ENCODE measurements around the gene NYAP1.
"Not testable (repeated sequence)": the region's sequence is repeated elsewhere in the genome, so short reads cannot be mapped to it uniquely, and the experiment has no call there.

NYAP1 gene

DNA sequence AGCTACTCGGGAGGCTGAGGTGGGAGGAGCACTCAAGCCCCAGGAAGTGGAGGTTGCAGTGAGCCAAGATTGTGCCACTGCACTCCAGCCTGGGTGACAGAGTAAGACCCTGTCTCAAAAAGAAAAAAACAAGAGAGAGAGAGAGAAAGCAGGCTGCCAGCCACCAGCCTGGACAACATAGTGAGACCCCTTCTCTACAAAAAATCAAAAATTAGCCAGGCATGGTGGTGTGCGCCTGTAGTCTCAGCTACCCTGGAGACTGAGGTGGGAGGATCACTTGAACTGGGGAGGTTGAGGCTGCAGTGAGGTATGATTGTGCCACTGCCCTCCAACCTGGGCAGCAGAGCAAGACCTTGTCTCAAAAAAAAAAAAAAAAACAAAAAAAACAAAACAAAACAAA lies 53.0 kb downstream of the NYAP1 start:
- not testable (repeated sequence) for H3K9ac ChIP-seq (ENCODE audit: low read length); H3K27ac ChIP-seq (ENCODE audit: low read depth, low read length); H3K27me3 ChIP-seq (ENCODE audit: control insufficient read depth, insufficient read depth, low read length); H3K4me3 ChIP-seq (ENCODE audit: low read length); H3K4me1 ChIP-seq (ENCODE audit: control insufficient read depth, insufficient read depth, low read length); H3K36me3 ChIP-seq (ENCODE audit: control insufficient read depth, insufficient read depth, low read length)

DNA sequence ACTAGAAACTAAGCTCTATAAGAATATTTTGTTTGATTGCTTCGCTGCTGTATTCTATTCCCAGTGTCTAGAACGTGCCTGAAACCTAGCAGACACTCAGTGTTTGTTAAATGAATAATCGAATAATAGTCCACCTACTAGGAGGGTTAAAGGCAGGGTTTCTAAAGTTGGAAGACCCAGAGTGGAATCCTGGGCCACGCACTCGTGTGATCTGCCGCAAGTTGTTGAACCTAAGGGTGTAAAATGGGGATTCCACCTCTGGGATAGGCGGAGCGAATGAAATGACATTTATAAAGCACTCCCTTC lies 54.6 kb downstream of the NYAP1 start:
- peak overlapping the region; percentile 75 for H3K4me3 ChIP-seq (ENCODE audit: low read length)
- H3K36me3 ChIP-seq (ENCODE audit: control insufficient read depth, insufficient read depth, low read length): no peaks in the 10 kb centered on the region
- peak overlapping the region; percentile 63 for H3K27ac ChIP-seq (ENCODE audit: low read depth, low read length)
- H3K27me3 ChIP-seq (ENCODE audit: control insufficient read depth, insufficient read depth, low read length): no peaks in the 10 kb centered on the region
- peaks cover 6% of the 10 kb centered on the region for H3K4me1 ChIP-seq (ENCODE audit: control insufficient read depth, insufficient read depth, low read length)
- H3K9ac ChIP-seq (ENCODE audit: low read length): no peak overlapping the region

DNA sequence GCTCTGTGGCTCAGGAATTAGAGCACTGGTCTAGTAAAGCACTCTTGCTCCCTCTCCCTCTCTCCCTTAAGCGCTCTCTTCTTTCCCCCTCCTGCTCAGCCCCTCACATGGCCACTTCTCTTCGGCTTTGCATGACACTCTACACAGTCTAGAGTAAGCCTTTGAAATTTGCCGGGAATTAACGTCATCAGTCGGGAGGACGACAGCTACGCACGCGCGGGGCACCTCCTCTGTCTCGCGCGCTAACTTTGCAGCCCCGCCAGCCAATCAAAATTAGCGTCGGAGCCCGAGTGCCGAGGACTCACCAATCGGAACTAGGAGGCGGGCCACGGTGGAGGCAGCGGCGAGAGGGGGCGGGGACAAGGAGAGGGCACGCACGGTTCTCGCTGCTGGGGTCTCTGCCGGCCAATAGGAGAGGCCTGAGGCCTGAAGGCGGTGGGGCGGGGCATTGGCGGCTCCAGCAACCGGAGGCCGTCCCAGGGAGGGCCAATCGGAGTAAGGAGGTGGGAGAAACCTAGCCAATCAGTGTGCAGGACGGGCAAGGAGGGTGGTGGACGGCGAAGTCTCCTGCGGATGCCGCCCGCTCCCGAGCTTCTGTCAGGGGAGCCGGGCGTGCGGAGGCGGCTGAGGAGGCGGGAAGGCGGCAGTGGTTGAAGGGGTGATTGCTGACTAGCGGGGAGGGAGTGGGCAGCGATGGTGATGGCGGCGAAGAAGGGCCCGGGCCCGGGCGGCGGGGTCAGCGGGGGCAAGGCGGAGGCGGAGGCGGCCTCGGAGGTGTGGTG lies 55.1 kb downstream of the NYAP1 start, which contains the start of gene AGFG2:
Gene AGFG2 (plus strand): TSS at position 550 of the 782 bp plus-strand sequence. CDS start 144 bp downstream, at position 694.
- no peaks in the 10 kb centered on the region for H3K27me3 ChIP-seq (ENCODE audit: control insufficient read depth, insufficient read depth, low read length)
- no peaks in the 10 kb centered on the region for H3K36me3 ChIP-seq (ENCODE audit: control insufficient read depth, insufficient read depth, low read length)
- peak within 1 kb of the TSS; percentile 63 for H3K27ac ChIP-seq (ENCODE audit: low read depth, low read length)
- peaks cover 6% of the 10 kb centered on the region for H3K4me1 ChIP-seq (ENCODE audit: control insufficient read depth, insufficient read depth, low read length)
- H3K9ac ChIP-seq (ENCODE audit: low read length): peak within 1 kb of the TSS; percentile 58
- peak within 1 kb of the TSS; percentile 78 for H3K4me3 ChIP-seq (ENCODE audit: low read length)

DNA sequence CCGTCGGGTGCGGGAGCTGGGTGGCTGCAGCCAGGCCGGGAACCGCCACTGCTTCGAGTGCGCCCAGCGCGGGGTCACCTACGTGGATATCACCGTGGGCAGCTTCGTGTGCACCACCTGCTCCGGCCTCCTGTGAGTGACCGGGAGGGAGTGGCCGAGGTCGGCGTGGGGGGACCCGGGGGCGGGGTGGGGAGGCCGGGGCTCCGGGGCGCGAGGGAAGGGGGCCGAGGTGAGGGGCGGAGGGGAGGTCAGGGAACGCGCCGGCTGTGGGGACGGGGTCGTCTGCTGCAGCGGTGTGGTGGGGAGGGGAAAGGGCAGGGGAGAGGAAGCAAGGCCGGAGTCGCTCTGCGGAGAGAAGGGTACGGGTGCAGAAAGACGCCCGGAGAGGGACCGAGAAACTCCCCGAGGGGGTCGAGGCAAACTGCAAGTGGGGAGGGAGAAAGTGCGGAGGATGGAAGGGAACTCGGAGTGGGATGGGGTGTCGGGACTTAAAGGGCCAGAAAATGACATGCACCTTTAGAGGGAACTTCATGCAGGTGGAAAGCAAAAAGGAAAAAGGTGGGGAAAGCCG lies 55.8 kb downstream of the NYAP1 start:
- peak overlapping the region; percentile 78 for H3K4me3 ChIP-seq (ENCODE audit: low read length)
- H3K4me1 ChIP-seq (ENCODE audit: control insufficient read depth, insufficient read depth, low read length): peaks cover 6% of the 10 kb centered on the region
- H3K9ac ChIP-seq (ENCODE audit: low read length): peak overlapping the region; percentile 58
- no peaks in the 10 kb centered on the region for H3K36me3 ChIP-seq (ENCODE audit: control insufficient read depth, insufficient read depth, low read length)
- no peaks in the 10 kb centered on the region for H3K27me3 ChIP-seq (ENCODE audit: control insufficient read depth, insufficient read depth, low read length)
- H3K27ac ChIP-seq (ENCODE audit: low read depth, low read length): peak overlapping the region; percentile 50

DNA sequence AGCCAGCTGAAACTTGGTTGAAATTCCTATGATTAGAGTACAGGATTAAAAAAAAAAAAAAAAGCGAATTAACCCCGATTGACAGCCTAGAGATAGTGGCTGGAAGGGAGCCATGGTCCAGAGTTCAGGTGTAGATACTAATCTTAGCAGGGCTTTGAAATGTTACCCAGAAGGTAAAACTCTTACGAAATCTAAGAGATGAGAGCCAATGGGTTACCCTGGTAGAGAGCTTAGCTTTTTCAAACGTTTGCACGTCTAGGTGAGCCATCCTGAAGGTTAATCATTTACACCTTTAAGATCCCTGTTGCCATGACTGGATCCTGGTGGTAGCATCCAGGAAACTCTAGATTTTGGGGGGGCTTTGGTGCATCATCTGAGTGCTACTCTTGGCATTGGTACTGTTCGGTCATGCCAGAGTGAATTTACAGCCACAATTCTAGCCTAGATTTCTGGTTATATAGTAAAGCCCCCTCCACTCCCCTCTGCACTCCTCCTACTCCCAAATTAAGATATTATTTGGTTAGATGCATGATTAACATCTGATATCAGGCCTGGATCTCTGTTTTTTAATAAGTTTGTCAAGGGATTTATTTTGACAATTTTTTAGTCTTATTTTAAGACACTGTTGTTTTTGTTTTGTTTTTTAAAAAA lies 56.5 kb downstream of the NYAP1 start:
- H3K36me3 ChIP-seq (ENCODE audit: control insufficient read depth, insufficient read depth, low read length): no peaks in the 10 kb centered on the region
- no peak overlapping the region for H3K27ac ChIP-seq (ENCODE audit: low read depth, low read length)
- H3K4me1 ChIP-seq (ENCODE audit: control insufficient read depth, insufficient read depth, low read length): peaks cover 12% of the 10 kb centered on the region
- H3K9ac ChIP-seq (ENCODE audit: low read length): no peak overlapping the region
- H3K4me3 ChIP-seq (ENCODE audit: low read length): peak overlapping the region; percentile 60
- H3K27me3 ChIP-seq (ENCODE audit: control insufficient read depth, insufficient read depth, low read length): no peaks in the 10 kb centered on the region

DNA sequence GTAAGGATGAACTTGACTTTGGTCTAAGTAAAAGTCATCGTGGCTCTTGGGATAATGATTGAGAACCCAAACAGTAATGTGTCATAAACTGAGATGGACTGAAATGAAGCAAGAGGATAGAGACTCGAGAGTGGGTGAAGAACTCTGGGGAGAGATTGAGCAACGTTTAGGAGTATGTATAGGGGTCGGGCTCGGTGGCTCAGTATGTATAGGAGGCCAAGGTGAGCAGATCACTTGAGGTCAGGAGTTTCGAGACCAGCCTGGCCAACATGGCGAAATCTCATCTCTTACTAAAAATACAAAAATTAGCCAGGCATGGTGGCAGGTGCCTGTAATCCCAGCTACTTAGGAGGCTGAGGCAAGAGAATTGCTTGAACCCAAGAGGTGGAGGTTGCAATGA lies 57.6 kb downstream of the NYAP1 start:
- H3K4me1 ChIP-seq (ENCODE audit: control insufficient read depth, insufficient read depth, low read length): peaks cover 21% of the 10 kb centered on the region
- not testable (repeated sequence) for H3K27me3 ChIP-seq (ENCODE audit: control insufficient read depth, insufficient read depth, low read length); H3K9ac ChIP-seq (ENCODE audit: low read length); H3K4me3 ChIP-seq (ENCODE audit: low read length); H3K27ac ChIP-seq (ENCODE audit: low read depth, low read length); H3K36me3 ChIP-seq (ENCODE audit: control insufficient read depth, insufficient read depth, low read length)

DNA sequence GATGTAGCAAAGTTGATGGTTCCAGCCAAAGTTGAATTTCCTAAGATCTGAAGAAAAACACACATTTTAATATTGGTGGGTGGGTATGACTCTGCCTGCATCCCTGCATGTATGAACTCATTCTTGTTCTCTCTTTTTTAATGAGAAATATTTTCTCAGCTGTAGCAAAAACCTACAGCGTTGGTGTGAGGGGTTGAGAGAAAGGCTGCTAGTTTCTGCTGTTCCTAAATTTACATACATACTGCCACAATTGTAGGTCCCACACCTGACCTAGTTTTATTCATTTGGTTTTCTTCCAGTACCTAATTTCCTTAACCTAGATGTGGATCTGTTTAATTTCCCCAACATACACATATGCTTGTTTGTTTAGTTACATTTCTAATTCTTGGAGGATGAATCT lies 59.9 kb downstream of the NYAP1 start:
- no peak overlapping the region for H3K4me3 ChIP-seq (ENCODE audit: low read length)
- no peaks in the 10 kb centered on the region for H3K27me3 ChIP-seq (ENCODE audit: control insufficient read depth, insufficient read depth, low read length)
- H3K9ac ChIP-seq (ENCODE audit: low read length): no peak overlapping the region
- H3K36me3 ChIP-seq (ENCODE audit: control insufficient read depth, insufficient read depth, low read length): no peaks in the 10 kb centered on the region
- H3K4me1 ChIP-seq (ENCODE audit: control insufficient read depth, insufficient read depth, low read length): peaks cover 38% of the 10 kb centered on the region
- H3K27ac ChIP-seq (ENCODE audit: low read depth, low read length): no peak overlapping the region

DNA sequence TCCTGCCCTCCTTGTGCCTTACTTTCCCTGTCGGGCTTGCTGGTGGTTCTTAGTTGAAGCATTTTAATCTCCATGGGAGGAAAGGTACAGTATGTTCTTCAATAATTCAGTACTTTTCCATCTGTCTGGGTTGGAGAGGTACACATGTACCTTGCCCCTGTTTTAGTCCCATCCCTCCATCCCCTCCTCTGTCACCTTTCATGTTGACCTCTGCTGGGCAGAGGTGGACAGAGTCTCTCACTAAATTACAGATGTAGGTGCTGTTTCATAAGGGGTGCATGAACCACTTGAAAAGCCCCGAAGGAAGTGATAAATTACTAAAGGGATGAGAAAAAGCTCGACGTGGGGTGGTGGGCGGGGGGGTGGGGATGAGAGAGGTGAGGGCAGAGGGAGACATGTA lies 60.7 kb downstream of the NYAP1 start:
- Histone ChIP-seq H3K9ac (ENCODE audit: low read length) (no peak overlapping the region), H3K4me1 (ENCODE audit: control insufficient read depth, insufficient read depth, low read length) (peaks cover 38% of the 10 kb centered on the region)

More for the DNA sequence above, 60.7 kb downstream of the NYAP1 start:
- no peak overlapping the region for H3K4me3 ChIP-seq (ENCODE audit: low read length)
- no peaks in the 10 kb centered on the region for H3K27me3 ChIP-seq (ENCODE audit: control insufficient read depth, insufficient read depth, low read length)
- H3K27ac ChIP-seq (ENCODE audit: low read depth, low read length): peak overlapping the region; percentile 94
- H3K36me3 ChIP-seq (ENCODE audit: control insufficient read depth, insufficient read depth, low read length): no peaks in the 10 kb centered on the region

Measured in rectal smooth muscle tissue (tissue), 1 donor.